GM12878 (cell line): ENCODE data around the gene RAD51B. TPM values are rescaled to one million over a fixed set of nuclear protein-coding genes. Genes with fewer than 3 reads are reported as not detected.

Source experiments
- ATAC-seq: fragments of 200-7000 bp; cut with Tn5 transposase; 3 replicates; pipeline ENCODE4 v1.9.1; 2020; ENCODE audit warnings: mild to moderate bottlenecking, moderate library complexity
- BruUV-seq: library from RNA; stranded (reverse); fragments of 400-500 nt; replicated peaks from 2 replicates; lab custom pipeline; 2021; lab: Mats Ljungman, UMichigan
- CTCF ChIA-PET: fragments of 300-600 bp; sonication (Branson Sonifier 250); formaldehyde crosslinking; extraction: SDS; loops from one replicate; lab custom pipeline; 2021; ENCODE audit warnings: inconsistent platforms; lab: Yijun Ruan, JAX
- POLR2A ChIA-PET: fragments of 350-600 bp; formaldehyde crosslinking; extraction: SDS; loops from one replicate; lab custom pipeline; 2021; ENCODE audit warnings: inconsistent platforms; lab: Charles Lee
- RAD21 ChIA-PET: fragments of 300-600 bp; sonication (Branson Sonifier 250); formaldehyde crosslinking; loops from one replicate; lab custom pipeline; 2023; ENCODE audit warnings: antibody characterized with exemption; ENCODE audit not compliant: unreplicated experiment; lab: Charles Lee
- SMC1A ChIA-PET: fragments of 300-600 bp; sonication (Branson Sonifier 250); formaldehyde crosslinking; loops from one replicate; lab custom pipeline; 2023; ENCODE audit not compliant: unreplicated experiment, uncharacterized antibody; lab: Charles Lee
- DNase-seq: peaks from one replicate; pipeline ENCODE4 v3.0.0-alpha.2; 2011; ENCODE audit warnings: low read depth, low spot score
- FAIRE-seq: peaks from 3 replicates; lab custom pipeline; 2011; peaks lifted over from hg19 to GRCh38; lab: Jason Lieb, UNC
- H2AFZ ChIP-seq: 2 replicates; pipeline ENCODE4 v1.6.0; 2011; ENCODE audit warnings: low read depth, low read length, control low read depth; ENCODE audit not compliant: control insufficient read depth
- H3K27ac ChIP-seq: 2 replicates; pipeline ENCODE4 v1.5.1; 2011; ENCODE audit warnings: control low read depth; ENCODE audit not compliant: control insufficient read depth, insufficient read depth
- H3K27me3 ChIP-seq, 2 experiments: replicated peaks in 1 of 2; 2 replicates each; pipeline versions ENCODE4 v1.6.0 to v1.6.1; 2011; ENCODE audit warnings: low read length in 1 of 2; ENCODE audit not compliant: control insufficient read depth in 2 of 2, insufficient read depth in 2 of 2
- H3K36me3 ChIP-seq, 2 experiments: 2 replicates each; pipeline ENCODE4 v1.5.1; 2011; ENCODE audit warnings: low read length in 1 of 2; ENCODE audit not compliant: control insufficient read depth in 2 of 2, insufficient read depth in 2 of 2
- H3K4me1 ChIP-seq: 2 replicates; pipeline ENCODE4 v1.6.1; 2011; ENCODE audit warnings: mild to moderate bottlenecking, low read length, moderate library complexity, mixed read lengths; ENCODE audit not compliant: control insufficient read depth, insufficient read depth
- H3K4me2 ChIP-seq: 2 replicates; pipeline ENCODE4 v1.6.0; 2011; ENCODE audit warnings: control low read depth; ENCODE audit not compliant: control insufficient read depth, insufficient read depth
- H3K4me3 ChIP-seq: fragments of 200-600 bp; sonication (generic); 2 replicates; pipeline ENCODE4 v1.5.1; 2016
- H3K79me2 ChIP-seq: 2 replicates; pipeline ENCODE4 v1.6.0; 2011; ENCODE audit warnings: low read length; ENCODE audit not compliant: control insufficient read depth, insufficient read depth
- H3K9ac ChIP-seq: 2 replicates; pipeline ENCODE4 v1.8.0; 2011; ENCODE audit warnings: low read length, control low read depth, mixed read lengths; ENCODE audit not compliant: control insufficient read depth, insufficient read depth
- H3K9me3 ChIP-seq: replicated peaks from 3 replicates; pipeline ENCODE4 v1.5.1; 2011; ENCODE audit warnings: mild to moderate bottlenecking, low read length; ENCODE audit not compliant: control insufficient read depth, insufficient read depth
- H4K20me1 ChIP-seq: 2 replicates; pipeline ENCODE4 v1.6.0; 2011; ENCODE audit not compliant: control insufficient read depth, insufficient read depth
- BACH1 ChIP-seq: fragments of 450-650 bp; IDR thresholded peaks from 2 replicates; pipeline ENCODE4 v1.6.1; 2017; ENCODE audit warnings: mild to moderate bottlenecking, borderline replicate concordance
- BMI1 ChIP-seq: fragments of 450-650 bp; IDR thresholded peaks from 2 replicates; pipeline ENCODE4 v1.6.1; 2016; ENCODE audit warnings: mild to moderate bottlenecking, moderate library complexity, borderline replicate concordance
- BRCA1 ChIP-seq: IDR thresholded peaks from 2 replicates; pipeline ENCODE4 v1.6.1; 2011; ENCODE audit warnings: low read depth, low read length, improper control_type of control experiment
- CBX5 ChIP-seq: sonication (generic); IDR thresholded peaks from 2 replicates; pipeline ENCODE4 v1.6.1; 2016; ENCODE audit warnings: low read depth, moderate library complexity, mild to moderate bottlenecking, inconsistent platforms
- JUNB ChIP-seq: IDR thresholded peaks from 2 replicates; pipeline ENCODE4 v1.6.1; 2016; ENCODE audit warnings: antibody characterized with exemption, mild to moderate bottlenecking
- KAT2A ChIP-seq: conservative IDR thresholded peaks from 2 replicates; pipeline ENCODE4 v1.6.1; 2011; ENCODE audit warnings: low read depth, low read length; ENCODE audit not compliant: control insufficient read depth
- SREBF1 ChIP-seq: IDR thresholded peaks from 2 replicates; pipeline ENCODE4 v1.6.1; 2012; ENCODE audit warnings: mild to moderate bottlenecking, low read length
- ZNF384 ChIP-seq: IDR thresholded peaks from 2 replicates; pipeline ENCODE4 v1.6.1; 2012; ENCODE audit warnings: low read depth, mild to moderate bottlenecking, low read length, improper control_type of control experiment, borderline replicate concordance
- in situ Hi-C: fragments of 300-500 bp; cut with MboI; formaldehyde crosslinking; loops from 9 replicates; pipeline ENCODE4 v1.14.3; 2018; ENCODE audit warnings: mixed read lengths
- intact Hi-C: fragments of 100-400 bp; cut with micrococcal nuclease; formaldehyde crosslinking; loops from one replicate; pipeline ENCODE4 v1.14.2; 2022; ENCODE audit not compliant: unreplicated experiment
- polyA plus RNA-seq, 11 experiments: library from polyadenylated mRNA; depleted of rRNA in 4 of 11; unstranded in 6 of 11; stranded (reverse) in 5 of 11; fragments of >200 nt; fragmentation: Nextera tagmentation in 4 of 11; fragmentation: Illumina TruSeq in 1 of 11; extraction: Ambion mirVana in 4 of 11; extraction: Trizol in 1 of 11; gene quantifications; 1 replicate in 1 of 11; 2 replicates in 10 of 11; pipeline versions ENCODE4 v1.2.1 to v1.2.3, GENCODE V29; 2011 to 2016; ENCODE audit warnings: inconsistent platforms in 2 of 11, missing spikeins in 2 of 11, low read depth in 1 of 11
- total RNA-seq, 4 experiments: library from RNA; depleted of rRNA in 3 of 4; stranded (reverse); fragments of >200 nt in 3 of 4; fragmentation: Illumina TruSeq in 1 of 4; extraction: Trizol in 1 of 4; gene quantifications; 2 replicates each; pipeline versions ENCODE4 v1.2.1 to v1.2.3, GENCODE V29; 2013 to 2021
- TF ChIP-seq, protein P1 (sequence below): IDR thresholded peaks from 2 replicates; pipeline ENCODE4 v1.6.1; 2011; ENCODE audit warnings: low read depth, low read length, improper control_type of control experiment, borderline replicate concordance
- TF ChIP-seq, protein P2 (sequence below): fragments of 450-650 bp; IDR thresholded peaks from 2 replicates; pipeline ENCODE4 v1.6.1; 2017; ENCODE audit warnings: borderline replicate concordance
- TF ChIP-seq, protein P3 (sequence below): IDR thresholded peaks from 2 replicates; pipeline ENCODE4 v1.6.1; 2012; ENCODE audit warnings: improper control_type of control experiment, low read depth, low read length; ENCODE audit not compliant: insufficient replicate concordance

Gene RAD51B
- total and polyA plus RNA-seq, 10 of the 15 experiments (the other 5 are each of a cell fraction or from before 2014, with no cell fraction given), result 9.8 to 26.8 (median 21.3) TPM

GRCh38 chr14:68217791-68218340 is 398.3 kb downstream of the RAD51B start:
- H3K36me3 ChIP-seq, result no peaks in the 10 kb centered on the region
- ChIA-PET RAD21 (interaction anchor here (0.7 kb wide), 1 partner anchor 106 kb away, joined by 3 read pairs; no protein-coding TSS in a partner anchor), SMC1A (interaction anchor here (0.7 to 1.5 kb wide), 3 partner anchors 13 to 273 kb away, joined by 3 to 5 read pairs (median 4); no protein-coding TSS in a partner anchor), POLR2A (no interaction called here), CTCF (no interaction called here)
- no peak for FAIRE-seq
- no peak overlapping the region for H3K27ac ChIP-seq
- DNase-seq, result no peak
- BruUV-seq, result no TSS peak
- no peaks in the 10 kb centered on the region; the same call in 1 of the 3 replicates for H3K9me3 ChIP-seq
- no peak overlapping the region for H3K9ac ChIP-seq
- no peaks in the 10 kb centered on the region for H3K27me3 ChIP-seq
- H3K4me1 ChIP-seq, result peaks cover 19% of the 10 kb centered on the region; the same call in 1 of the 2 replicates
- H3K4me2 ChIP-seq, result no peak overlapping the region
- no peak for ATAC-seq
- H3K79me2 ChIP-seq, result no peaks in the 10 kb centered on the region; the same call in 1 of the 2 replicates
- no peak overlapping the region for H3K4me3 ChIP-seq
- in situ Hi-C loops (no loop called here), intact Hi-C loops (loop anchor here (10.0 kb wide), 1 partner anchor 133 kb away; no protein-coding TSS in a partner anchor)
- no peaks in the 10 kb centered on the region for H4K20me1 ChIP-seq
- H2AFZ ChIP-seq, result no peak overlapping the region
- no peak for TF ChIP-seq KAT2A
- no peak for TF ChIP-seq JUNB
- TF ChIP-seq BMI1, result no peak
- no peak for TF ChIP-seq BRCA1
- no peak for TF ChIP-seq CBX5
- TF ChIP-seq BACH1, result no peak
- TF ChIP-seq, protein P1, sequence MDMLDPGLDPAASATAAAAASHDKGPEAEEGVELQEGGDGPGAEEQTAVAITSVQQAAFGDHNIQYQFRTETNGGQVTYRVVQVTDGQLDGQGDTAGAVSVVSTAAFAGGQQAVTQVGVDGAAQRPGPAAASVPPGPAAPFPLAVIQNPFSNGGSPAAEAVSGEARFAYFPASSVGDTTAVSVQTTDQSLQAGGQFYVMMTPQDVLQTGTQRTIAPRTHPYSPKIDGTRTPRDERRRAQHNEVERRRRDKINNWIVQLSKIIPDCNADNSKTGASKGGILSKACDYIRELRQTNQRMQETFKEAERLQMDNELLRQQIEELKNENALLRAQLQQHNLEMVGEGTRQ, result no peak
- TF ChIP-seq, protein P2, sequence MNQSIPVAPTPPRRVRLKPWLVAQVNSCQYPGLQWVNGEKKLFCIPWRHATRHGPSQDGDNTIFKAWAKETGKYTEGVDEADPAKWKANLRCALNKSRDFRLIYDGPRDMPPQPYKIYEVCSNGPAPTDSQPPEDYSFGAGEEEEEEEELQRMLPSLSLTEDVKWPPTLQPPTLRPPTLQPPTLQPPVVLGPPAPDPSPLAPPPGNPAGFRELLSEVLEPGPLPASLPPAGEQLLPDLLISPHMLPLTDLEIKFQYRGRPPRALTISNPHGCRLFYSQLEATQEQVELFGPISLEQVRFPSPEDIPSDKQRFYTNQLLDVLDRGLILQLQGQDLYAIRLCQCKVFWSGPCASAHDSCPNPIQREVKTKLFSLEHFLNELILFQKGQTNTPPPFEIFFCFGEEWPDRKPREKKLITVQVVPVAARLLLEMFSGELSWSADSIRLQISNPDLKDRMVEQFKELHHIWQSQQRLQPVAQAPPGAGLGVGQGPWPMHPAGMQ, result no peak
- TF ChIP-seq ZNF384, result no peak
- no peak for TF ChIP-seq SREBF1
- TF ChIP-seq, protein P3, sequence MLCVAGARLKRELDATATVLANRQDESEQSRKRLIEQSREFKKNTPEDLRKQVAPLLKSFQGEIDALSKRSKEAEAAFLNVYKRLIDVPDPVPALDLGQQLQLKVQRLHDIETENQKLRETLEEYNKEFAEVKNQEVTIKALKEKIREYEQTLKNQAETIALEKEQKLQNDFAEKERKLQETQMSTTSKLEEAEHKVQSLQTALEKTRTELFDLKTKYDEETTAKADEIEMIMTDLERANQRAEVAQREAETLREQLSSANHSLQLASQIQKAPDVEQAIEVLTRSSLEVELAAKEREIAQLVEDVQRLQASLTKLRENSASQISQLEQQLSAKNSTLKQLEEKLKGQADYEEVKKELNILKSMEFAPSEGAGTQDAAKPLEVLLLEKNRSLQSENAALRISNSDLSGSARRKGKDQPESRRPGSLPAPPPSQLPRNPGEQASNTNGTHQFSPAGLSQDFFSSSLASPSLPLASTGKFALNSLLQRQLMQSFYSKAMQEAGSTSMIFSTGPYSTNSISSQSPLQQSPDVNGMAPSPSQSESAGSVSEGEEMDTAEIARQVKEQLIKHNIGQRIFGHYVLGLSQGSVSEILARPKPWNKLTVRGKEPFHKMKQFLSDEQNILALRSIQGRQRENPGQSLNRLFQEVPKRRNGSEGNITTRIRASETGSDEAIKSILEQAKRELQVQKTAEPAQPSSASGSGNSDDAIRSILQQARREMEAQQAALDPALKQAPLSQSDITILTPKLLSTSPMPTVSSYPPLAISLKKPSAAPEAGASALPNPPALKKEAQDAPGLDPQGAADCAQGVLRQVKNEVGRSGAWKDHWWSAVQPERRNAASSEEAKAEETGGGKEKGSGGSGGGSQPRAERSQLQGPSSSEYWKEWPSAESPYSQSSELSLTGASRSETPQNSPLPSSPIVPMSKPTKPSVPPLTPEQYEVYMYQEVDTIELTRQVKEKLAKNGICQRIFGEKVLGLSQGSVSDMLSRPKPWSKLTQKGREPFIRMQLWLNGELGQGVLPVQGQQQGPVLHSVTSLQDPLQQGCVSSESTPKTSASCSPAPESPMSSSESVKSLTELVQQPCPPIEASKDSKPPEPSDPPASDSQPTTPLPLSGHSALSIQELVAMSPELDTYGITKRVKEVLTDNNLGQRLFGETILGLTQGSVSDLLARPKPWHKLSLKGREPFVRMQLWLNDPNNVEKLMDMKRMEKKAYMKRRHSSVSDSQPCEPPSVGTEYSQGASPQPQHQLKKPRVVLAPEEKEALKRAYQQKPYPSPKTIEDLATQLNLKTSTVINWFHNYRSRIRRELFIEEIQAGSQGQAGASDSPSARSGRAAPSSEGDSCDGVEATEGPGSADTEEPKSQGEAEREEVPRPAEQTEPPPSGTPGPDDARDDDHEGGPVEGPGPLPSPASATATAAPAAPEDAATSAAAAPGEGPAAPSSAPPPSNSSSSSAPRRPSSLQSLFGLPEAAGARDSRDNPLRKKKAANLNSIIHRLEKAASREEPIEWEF, result no peak
- TF ChIP-seq, all 136 proteins: peak for 0
